HG03064 (cell line): Measurements from ENCODE around the gene SEMA4C.
A peak's percentile ranks its signal among the peaks of the same experiment; 100 is the strongest.

Source experiments
- ATAC-seq: cut with Tn5 transposase; IDR thresholded peaks from one replicate; pipeline ENCODE4 v1.9.1; 2021; ENCODE audit warnings: low read depth; ENCODE audit not compliant: unreplicated experiment

SEMA4C gene

GRCh38 chr2:96848264-96848663 is 21.6 kb downstream of the SEMA4C start:
- ATAC-seq = no peak

GRCh38 chr2:96847586-96847985 is 22.3 kb downstream of the SEMA4C start:
- ATAC-seq = no peak

GRCh38 chr2:96846825-96847224 is 23.1 kb downstream of the SEMA4C start:
- no peak for ATAC-seq

GRCh38 chr2:96844405-96844808 is 25.5 kb downstream of the SEMA4C start:
- no peak for ATAC-seq

GRCh38 chr2:96843538-96844268 is 26.2 kb downstream of the SEMA4C start, which contains the start of gene ANKRD23:
ANKRD23 (minus strand) TSS chr2:96844021; CDS start chr2:96843992, 29 bp downstream.
- ATAC-seq = no peak

GRCh38 chr2:96842600-96842999 is 27.3 kb downstream of the SEMA4C start:
- no peak for ATAC-seq

GRCh38 chr2:96841701-96842495 is 28.0 kb downstream of the SEMA4C start:
- ATAC-seq = no peak

- no peak for ATAC-seq
These were observed 29.7 kb downstream of the SEMA4C start for GRCh38 chr2:96839875-96840850.

- peak; percentile 60 for ATAC-seq
These were observed 30.5 kb downstream of the SEMA4C start for GRCh38 chr2:96839293-96839874.

GRCh38 chr2:96838345-96839292 is 31.3 kb downstream of the SEMA4C start:
- no peak for ATAC-seq

- ATAC-seq = no peak
These were observed 32.3 kb downstream of the SEMA4C start for GRCh38 chr2:96837575-96837974.

GRCh38 chr2:96835830-96836229 is 34.0 kb downstream of the SEMA4C start:
- no peak for ATAC-seq

GRCh38 chr2:96832754-96833507 is 36.9 kb downstream of the SEMA4C start:
- no peak for ATAC-seq

GRCh38 chr2:96832408-96832753 is 37.5 kb downstream of the SEMA4C start:
- no peak for ATAC-seq

- no peak for ATAC-seq
These were observed 38.2 kb downstream of the SEMA4C start for GRCh38 chr2:96831679-96832078.

GRCh38 chr2:96830044-96830562 is 39.8 kb downstream of the SEMA4C start:
- no peak for ATAC-seq

- no peak for ATAC-seq
These were observed 41.0 kb downstream of the SEMA4C start for GRCh38 chr2:96828874-96829273.

GRCh38 chr2:96828436-96828835 is 41.4 kb downstream of the SEMA4C start:
- no peak for ATAC-seq
